ENCODE results near the gene AQP2.

DNA sequence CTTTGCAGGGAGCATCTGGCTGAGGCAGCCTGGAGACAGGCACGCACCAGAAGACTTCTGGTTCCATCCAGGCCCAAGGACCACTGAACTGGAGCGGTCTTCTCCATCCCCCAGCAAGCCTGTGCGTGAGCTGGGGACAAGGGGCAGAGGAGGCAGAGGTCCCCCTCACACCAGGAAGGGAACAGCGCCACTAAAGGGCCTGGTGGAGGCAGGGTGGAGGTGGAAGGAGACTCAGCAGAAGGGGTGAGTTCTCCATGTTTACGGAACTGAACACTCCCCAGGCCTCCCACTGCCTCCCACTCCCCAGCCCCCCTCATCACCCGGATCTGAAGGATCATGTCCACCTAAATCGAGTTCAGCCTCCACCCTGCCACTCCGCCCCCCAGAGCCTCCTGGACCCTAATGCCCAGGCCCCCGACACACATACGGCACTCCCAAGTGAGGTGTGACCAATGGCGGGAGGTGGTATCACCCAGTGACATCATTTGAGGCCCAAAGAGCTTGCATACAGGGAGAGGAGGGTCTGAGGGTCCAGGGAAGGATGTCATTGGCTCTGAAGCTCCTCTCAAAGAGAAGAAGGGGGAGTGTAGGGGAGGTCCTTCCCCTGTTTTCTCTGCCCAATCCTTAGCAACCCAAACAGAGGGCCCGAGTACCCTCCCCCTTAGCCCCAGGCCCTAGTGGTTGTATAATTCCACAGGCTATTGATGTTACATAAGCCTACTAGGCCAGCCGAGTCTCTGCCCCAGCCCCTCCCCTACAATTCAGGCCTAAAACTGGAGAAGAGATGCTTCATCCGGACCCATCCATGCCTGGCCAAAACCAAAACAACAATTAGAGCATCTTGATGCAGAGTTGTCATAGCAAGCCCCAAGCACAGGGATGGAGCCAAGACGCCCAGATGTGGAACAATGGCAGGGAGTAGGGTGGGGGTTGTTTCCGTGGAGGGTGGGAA, 47.9 kb upstream of the AQP2 start:
- TF ChIP-seq TAF1 (IDR thresholded peaks at IDR 0.05; ENCODE audit: borderline replicate concordance, insufficient read depth, low read length), result no peak
- TF ChIP-seq POLR2AphosphoS5 (IDR thresholded peaks at IDR 0.05; ENCODE audit: low read depth, low read length), result no peak
- no peak for TF ChIP-seq REST (IDR thresholded peaks at IDR 0.05; ENCODE audit: insufficient read depth in 1 of 2, low read depth in 2 of 2, low read length in 2 of 2)
- no peak for TF ChIP-seq SIN3A (IDR thresholded peaks at IDR 0.05; ENCODE audit: borderline replicate concordance, insufficient read depth, low read length)
- TF ChIP-seq FOXP2 (optimal IDR thresholded peaks at IDR 0.05; ENCODE audit: borderline replicate concordance, extremely low read depth, extremely low read length, insufficient read depth), result no peak

Data from PFSK-1 (cell line).